HS-5 (cell line): Measurements from ENCODE around the gene MCCC2.
A peak's percentile ranks its signal among the peaks of the same experiment; 100 is the strongest.
"Not testable (repeated sequence)": the region's sequence is repeated elsewhere in the genome, so short reads cannot be mapped to it uniquely, and the experiment has no call there.

Experiments used
- DNase-seq: peaks from one replicate; pipeline ENCODE4 v3.0.0-alpha.2; 2012; ENCODE audit warnings: low read depth

MCCC2 gene

DNA sequence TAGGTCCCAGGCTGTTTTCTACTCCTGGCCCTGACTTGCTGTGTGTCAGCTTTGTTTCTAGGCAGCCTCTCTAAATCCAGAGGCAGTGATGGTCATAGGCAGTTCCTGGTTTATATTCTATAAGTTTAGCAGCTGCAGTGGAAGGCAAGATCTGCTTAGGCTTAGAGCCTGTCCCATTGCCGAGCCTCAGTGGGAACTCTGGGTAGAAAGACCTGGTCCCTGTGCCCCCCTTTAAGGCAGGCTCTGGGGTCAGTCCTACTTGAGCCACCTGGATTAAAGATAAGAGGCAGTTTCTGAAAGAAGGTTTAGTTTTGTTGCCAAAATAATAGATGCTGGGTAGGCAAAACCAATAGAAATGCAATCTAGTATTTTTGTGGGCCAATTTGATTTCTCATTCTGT is 13.6 kb downstream of the MCCC2 start:
- no peak for DNase-seq

DNA sequence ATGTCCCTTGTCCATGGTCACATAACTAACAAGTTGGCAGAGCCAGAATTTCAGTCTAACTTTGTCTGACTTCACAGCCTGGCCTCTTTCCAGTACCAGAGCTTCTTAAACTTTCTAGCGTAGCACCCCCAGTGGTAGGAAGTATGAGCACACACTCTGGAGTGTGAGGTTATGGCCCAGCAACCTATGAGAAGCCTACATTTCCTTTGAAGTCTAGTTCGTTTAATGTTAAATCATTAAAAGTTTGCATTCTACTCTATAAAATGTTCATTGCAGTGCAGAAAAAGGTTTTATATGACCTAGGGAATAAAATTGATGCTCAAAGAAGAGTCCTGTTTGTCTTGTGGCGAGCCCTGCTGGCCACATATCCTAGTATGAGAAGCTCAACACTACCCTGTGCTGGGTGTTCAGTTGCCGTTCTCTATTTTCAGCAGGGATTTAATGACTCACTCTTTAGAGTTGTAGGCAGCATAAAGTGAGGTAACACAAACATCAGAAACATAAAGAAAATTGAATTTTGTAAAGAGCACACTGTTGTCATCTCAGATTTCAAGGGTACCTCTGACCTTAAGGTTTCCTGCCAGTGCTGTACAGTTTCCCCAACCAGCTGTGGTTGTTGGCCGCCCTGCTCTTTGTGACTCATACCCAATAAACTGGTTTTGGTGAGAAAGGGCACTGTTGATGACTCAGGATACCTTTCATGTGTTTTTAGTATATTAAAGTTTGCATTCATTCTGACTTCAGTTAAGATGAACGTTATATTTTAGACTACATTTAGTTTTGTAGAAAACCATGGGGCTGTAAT is 14.3 kb downstream of the MCCC2 start:
- DNase-seq = peak; percentile 94

DNA sequence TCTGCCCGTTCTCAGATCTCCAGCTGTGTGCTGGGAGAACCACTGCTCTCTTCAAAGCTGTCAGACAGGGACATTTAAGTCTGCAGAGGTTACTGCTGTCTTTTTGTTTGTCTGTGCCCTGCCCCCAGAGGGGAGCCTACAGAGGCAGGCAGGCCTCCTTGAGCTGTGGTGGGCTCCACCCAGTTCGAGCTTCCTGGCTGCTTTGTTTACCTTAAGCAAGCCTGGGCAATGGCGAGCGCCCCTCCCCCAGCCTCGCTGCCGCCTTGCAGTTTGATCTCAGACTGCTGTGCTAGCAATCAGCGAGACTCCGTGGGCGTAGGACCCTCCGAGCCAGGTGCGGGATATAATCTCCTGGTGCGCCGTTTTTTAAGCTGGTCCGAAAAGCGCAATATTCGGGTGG is 22.8 kb downstream of the MCCC2 start:
- DNase-seq = not testable (repeated sequence)

DNA sequence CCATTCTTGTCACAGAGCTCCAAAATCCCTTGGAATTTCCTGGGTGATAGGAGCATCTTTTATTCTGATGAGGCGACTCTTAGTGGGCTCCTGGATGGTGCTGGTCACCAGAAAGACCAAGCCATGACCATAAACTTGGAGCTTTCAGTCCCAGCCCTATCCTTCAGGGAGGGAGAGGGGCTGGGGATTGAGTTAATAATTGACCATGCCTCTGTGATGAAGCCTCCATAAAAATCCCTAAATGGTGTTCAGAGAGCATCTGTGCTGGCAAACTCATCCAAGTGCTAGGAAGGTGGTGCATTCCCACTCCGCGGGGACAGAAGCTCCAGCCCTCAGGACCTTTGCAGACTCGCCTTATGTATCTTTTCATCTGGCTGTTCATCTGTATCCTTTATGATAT is 28.7 kb downstream of the MCCC2 start:
- DNase-seq = no peak

DNA sequence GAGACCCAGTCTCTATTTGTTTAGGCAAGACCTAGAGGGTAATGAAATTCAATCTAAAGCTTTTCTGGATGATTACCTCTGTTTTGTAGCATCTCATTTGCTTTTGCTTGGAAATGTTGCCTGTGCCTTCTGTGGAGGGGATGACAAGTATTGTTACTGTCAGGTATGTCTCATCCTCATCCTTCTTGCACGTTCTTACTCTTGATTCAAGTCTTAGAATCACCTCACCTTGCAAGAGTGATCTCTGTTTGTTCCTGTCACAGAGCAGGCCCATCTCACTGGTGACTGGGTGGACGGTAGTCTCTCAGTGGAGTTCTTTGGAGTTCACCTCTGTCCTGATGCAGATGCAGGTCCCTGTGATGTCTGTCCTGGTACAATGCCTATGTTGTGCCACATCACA is 33.5 kb downstream of the MCCC2 start:
- DNase-seq = no peak

DNA sequence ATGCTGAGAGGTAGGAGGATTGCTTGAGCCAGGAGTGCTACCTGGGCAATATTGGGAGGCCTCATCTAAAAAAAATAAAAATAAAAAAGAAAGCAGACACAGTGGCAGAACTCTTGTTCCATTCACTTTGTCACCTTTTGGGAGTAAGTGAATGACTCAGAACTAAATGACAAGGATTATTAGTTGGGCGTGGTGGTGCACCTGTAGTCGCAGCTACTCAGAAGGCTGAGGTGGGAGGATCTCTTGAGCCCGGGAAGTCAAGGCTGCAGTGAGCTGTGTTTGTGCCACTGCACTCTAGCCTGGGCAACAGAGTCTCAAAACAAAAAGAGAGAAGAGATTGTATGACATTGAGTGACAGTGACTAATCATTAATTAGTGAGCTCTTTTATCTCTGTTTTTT is 34.1 kb downstream of the MCCC2 start:
- DNase-seq = no peak

DNA sequence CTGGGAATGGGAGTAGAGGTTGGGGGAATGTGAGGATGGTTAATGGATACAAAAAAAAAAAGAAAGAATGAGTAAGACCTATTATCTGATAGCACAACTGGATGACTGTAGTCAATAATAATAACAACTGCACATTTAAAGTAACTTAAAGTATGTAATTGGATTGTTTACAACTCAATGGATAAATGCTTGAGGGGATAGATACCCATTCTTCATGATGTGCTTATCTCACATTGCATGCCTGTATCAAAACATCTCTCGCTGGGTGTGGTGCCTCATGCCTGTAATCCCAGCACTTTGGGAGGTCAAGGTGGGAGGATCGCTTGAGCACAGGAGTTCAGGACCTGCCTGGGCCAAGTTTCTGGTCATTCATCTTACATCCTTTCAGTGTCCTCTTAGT is 34.6 kb downstream of the MCCC2 start:
- DNase-seq = no peak

DNA sequence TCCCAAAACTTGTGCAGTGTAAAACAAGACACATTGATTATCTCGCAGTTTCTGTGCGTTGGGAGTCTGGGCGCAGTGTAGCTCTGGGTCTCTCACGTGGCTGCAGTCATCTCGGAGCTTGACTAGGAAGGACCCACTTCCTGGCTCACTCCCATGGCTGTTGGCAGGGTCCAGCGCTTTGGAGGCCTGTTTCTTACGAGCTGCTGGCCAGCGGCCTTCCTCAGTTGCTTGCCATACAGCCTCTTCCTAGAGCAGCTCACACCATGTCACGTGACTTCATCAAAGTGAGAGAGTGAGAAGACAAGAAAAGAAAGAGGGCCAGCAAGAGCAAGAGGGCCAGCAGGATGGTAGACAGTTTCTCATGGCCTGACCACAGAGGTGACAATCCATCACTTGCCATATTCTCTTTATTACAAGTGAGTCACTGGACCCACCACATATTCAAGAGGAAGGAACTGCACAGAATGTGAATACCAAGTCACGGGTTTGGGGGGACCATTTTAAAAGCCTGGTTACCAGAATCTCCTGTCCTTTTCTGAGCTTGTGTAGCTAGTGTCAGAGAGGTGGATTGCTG is 36.2 kb downstream of the MCCC2 start:
- no peak for DNase-seq

DNA sequence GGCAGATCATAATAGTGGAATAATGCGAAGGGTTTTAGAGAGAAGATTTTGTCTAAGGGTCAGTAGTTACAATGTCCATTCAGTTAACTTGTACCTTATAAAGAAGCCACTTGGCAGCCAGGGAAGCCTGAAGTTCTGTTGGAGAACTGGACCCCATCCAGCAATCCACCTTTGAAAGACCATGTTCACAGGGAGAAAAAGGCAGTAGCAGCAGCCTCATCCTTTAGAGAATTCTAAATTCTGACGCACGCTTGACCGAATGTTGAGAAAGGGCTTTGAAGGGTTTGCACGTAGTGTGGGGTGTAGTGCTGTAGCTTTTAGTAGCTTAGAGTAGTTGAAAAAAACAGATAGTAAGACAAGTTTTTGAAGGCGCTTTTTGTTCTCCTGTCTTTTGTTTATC is 42.8 kb downstream of the MCCC2 start:
- DNase-seq = no peak

DNA sequence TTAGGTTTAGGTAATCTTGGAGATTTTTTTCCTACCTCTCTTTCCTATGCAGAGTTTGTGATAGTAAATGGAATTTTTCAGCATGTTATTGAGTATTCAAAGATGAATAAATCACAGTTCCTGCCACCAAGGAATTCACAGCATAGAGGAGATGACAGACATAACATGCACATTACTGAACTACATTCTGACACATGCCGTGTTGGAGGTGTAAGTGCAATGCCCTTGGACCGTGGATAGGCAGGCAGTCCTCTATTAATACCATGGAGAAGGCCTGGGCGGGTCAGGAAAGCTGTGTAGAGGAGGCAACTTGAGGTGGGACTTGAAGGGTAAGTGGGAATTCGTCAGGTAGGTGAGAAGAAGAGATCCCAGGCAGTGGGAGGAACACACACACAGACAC is 43.9 kb downstream of the MCCC2 start:
- DNase-seq = no peak

DNA sequence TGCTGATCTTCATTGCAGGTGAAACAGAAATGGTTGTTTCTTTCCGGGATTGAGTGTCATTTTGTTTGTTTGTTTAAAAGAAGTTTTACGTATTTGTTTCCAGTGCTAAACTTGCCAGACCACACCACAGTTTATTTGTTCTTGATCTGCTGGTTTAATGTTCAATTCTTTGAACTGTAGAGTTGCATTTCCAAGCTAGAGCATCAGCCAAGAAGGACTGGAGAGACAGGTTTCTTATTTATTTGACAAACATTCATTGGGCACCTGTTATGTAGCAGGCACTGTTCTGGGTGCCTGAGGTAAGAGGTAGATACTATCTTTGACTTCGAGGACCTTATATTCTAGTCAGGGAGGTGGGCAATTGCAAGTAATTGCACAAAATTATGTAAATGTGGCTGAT is 45.0 kb downstream of the MCCC2 start:
- DNase-seq = no peak

DNA sequence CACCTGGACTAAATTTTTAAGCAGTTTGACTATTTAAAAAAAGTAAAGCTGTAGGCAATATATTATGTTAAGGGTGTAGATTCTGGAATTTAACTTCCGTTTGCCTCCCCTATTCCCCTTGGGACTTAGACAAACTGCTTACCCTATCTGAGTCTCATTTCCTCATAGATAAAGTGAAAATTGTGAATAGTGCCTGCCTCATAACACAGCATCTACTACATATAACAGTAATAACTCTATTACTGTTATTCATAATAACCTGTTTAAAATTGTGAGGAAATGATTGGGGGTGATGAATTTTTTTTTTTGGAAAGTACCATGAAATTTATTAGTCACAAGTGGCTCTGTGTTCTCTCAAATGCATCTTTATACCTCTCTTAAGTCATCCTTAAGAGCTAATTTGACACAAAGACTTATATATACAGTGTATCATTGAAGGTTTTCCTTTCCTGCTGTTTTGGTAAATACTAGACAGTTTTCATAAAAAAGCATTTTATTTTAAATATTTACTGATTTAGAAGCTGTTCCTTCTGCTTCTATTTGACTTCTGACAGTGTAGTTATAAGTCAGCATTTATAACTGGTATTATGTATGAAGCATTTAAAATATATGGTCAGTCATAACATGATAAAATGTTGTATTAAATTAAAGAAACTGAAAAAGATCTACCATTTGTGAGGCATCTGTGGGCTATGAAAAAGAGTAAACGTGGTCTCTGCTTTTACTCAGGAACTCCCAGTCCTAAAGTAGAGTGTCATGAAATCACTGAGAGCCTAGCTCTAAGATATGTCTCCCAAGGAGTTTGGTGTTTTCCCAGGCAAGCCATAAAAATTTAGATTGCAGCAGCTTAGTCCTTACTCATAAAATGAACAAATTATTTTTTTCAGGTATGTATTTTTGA is 46.4 kb downstream of the MCCC2 start:
- no peak for DNase-seq

DNA sequence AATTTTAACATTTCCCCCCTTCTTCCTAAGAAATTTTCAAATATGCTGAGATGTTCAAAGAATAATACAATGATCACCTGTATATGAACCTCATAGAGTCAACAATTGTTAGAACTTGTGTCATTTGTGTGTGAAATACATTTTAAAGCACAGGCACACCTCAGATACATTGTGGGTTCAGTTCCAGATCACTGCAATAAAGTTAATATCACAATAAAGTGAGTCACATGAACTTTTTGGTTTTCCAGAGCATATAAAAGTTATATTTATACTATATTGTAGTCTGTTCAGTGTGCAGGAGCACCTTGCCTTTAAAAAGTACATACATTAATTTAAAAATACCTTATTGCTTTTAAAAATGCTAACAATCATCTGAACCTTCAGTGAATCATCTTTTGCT is 50.0 kb downstream of the MCCC2 start:
- DNase-seq = no peak

DNA sequence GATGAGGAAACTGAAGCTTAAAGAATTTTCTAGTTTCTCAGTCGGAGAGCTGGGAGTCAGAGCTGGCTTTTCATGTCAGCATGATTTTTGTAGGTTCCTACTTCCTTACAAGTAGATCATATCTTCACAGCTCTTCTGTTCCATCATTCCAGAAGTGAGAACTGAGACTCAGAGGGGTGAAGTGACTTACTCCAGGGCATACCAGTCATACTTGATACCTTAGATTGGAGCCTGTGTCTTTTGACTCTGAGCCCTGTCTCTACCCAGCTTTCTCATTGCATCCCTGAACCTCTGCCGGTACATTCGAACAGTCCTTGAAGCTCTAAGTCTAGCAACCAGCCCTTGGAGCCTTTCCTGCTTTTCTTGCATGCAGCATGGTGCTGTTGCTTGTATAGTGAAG is 53.3 kb downstream of the MCCC2 start:
- no peak for DNase-seq

DNA sequence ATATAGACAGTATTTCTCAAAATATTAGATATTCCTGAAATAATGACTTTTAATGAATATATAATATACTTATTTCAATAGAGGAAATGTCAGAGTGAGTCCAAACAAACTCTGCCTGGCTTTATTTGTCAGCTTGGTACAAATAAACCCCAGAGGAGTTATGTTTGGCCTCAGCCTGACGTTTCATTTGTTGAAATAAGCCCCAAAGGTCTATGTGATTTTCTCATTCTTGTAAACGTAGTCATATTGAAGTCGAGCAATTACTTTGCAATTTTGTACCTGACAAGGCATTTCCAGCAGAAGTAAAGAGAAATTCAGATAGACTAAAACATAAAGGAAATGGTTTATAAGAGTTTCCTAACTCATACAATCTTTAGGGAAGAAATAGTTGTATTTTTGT is 57.9 kb downstream of the MCCC2 start:
- DNase-seq = no peak

DNA sequence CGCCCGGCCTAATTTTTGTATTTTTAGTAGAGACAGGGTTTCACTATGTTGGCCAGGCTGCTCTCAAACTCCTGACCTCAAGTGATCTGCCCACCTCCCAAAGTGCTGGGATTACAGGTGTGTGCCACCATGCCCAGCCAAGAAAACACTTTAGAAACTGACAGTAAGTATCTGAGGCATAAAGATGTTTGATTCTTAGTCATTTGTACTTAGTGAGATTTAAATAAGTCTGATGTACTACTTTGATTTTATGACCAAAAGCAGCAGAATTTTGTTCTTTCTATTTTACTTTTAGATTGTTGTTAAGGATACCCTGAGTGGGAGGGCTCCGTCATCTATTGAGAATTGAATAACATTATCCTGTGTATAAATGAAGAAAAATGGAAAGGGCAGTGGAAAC is 63.8 kb downstream of the MCCC2 start:
- DNase-seq = not testable (repeated sequence)

DNA sequence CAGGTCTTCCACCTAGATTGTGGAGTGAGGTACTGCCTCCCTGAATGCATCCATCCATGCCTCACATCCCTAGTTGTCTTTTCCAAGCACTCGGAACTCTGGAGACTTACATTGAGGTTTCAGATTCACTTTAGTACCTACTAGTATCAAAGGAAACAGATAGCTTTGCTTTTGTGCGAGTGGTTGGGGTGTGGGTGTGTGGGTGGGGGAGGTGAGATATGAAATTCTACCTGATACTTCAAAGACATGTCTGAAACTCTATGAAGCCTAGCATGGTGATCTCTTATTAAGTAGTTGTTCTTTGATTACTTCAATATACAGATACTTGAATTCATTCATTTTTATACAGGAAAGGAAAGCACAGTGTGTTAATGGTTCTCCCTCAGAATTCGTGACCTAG is 64.4 kb downstream of the MCCC2 start:
- no peak for DNase-seq

DNA sequence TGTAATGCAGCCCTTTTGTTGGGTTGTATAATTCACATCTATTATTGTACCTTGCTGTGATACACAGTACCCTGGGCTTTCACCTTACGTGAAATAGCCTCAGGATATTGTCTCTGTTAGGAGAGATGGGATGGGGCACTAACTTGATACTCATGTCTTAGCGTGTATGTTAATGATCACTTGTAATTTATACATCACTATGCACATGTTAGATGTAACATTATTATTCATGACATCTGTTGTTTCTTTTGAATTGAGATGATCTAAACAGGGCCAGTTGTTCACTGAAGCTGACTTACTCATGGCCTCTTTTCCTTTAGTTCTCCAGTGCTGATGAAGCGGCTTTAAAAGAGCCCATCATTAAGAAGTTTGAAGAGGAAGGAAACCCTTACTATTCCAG is 65.2 kb downstream of the MCCC2 start:
- no peak for DNase-seq

DNA sequence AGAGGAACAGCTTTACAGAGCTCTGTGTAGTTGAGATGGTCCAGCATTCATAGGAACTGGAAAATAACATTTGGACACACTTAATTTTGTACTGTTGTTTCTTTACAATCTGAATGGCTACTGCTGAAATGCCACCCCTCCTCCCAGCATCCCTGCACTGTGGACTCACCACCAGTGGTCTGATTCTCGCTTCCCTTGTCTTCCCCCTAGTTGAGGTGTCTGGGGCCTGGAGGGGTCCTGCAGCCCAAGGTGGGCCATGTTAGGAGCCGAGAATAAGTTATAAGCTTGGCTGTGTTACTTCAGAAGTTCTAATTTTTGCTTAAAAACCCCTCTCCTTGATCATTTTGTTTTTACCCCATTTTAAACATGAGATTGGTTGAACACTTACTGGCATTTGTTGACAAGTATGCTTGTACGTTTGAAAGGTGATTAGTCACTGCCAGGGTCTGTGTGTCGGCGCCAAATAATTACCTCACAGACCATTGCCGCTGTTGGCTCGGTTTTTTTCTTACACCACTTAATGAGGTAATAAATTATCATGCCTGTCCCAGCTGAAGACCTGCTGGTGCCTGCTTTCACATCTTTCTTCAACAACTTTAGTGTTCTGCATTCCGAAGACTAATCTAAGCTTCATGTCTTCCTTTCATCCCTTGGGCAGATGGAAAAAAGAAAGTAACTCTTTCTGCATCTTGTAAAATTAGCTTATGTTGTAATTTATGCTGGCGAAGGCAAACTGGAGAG is 65.8 kb downstream of the MCCC2 start:
- DNase-seq = no peak

DNA sequence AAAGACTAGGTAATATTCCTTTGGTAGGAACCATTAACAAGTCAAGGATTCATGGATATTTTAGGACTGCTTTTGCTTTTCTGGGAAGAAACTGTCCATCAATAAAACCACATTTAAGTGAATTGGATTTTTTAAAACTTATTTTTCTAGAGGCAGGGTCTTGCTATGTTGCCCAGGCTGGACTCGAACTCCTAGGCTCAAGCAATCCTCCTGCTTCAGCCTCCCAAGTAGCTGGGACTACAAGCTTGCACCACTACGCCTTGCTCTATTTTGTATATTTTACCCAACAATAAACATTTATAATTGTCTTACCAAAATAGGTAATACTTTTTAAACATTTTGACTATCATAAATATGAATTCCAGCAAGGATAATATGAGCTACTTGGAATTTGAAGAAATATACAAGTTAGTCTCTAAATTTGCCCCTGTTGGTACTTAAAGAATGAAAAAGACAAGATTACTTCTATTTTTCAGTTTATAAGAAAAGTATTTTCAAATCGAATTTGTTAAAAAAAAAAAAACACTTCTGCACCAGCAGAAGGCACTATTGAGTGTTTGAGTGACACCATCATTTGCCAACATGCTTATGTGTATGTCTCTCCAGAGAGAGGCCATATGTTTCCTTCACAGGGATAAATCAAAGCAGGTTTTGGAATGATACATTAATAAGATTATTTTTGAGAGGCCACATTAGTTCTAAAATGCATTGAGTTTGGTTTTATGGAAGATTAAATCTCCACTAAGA is 71.9 kb downstream of the MCCC2 start:
- DNase-seq = no peak

DNA sequence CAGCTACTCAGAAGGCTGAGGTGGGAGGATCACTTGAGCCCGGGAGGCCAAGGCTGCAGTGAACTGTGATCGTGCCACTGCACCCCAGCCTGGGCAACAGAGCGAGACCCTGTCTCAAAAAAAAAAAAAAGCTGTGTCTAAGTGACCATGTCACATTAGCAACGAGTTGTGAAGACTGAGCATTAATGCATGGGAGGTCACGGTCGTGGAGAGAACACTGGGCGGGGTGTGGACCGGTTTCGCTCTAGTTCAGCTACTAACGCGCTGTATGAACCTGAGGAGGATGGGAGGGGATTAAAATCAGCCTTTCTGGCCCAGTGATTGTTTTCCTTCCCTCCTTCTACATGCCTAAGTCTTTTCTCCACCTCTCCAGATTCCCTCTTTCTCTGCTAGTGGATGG is 75.2 kb downstream of the MCCC2 start:
- no peak for DNase-seq
